NCI-H1092 (cell line): ENCODE results near the gene RNF38.
A peak's percentile ranks its signal among the peaks of the same experiment; 100 is the strongest.
"Not testable (repeated sequence)": the region's sequence is repeated elsewhere in the genome, so short reads cannot be mapped to it uniquely, and the experiment has no call there.

Experiments used
- DNase-seq: peaks from one replicate; lab custom pipeline; 2025; lab: John Stamatoyannopoulos, UW

Gene RNF38

DNA sequence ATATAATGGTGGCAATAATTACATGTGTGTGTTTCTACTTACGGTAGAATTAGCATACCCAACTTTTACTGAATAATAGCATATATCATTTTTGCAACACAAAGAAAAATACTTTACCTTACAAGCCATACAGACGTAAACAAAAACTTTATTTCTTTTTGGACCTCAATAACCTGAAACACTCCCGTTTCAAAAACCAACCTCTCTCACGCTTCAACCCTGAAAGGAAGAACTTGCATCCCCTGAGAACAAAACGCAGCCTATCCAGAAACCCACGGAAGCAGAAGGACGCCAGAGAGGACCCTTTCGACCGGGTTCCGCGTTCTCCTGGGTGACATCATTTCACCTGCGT is at the start of gene RNF38:
Gene RNF38, minus strand, starts transcription at position 290 of the 352 bp plus-strand sequence. Its CDS starts 161 bp downstream, at position 129.
- no peak for DNase-seq

DNA sequence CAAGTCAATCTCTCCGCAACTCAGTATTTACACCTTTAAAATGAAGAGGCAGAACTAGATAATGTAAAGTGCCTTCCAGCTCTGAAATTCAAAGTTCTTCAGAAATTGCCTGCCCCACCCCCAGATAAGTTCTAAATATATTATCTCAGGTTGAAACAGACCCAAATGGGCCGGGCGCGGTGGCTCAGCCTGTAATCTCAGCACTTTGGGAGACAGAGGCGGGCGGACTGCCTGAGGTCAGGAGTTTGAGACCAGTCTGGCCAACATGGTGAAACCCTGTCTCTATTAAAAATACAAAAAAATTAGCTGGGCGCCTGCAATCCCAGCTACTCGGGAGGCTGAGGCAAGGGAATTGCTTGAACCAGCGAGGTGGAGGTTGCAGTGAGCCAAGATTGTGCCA is 48.5 kb upstream of the RNF38 start:
- not testable (repeated sequence) for DNase-seq

DNA sequence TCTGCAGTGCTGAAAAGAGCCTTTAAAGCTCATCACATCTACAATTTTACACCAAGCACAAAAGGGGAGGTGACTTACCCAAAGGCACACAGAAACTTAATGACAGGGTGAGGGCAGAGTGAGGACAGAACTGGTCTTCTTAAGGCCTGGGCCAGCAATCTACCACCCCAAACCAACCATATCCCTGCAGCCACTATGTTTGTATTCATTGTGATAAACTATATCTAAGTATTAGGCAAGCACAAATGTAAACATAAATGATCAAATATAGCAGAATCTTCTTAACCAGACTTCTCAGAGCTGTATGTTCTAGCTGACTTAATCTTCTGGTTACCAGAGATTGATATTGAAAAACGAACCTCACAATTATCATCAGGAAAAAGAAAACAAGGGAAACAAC is 47.9 kb upstream of the RNF38 start:
- no peak for DNase-seq

DNA sequence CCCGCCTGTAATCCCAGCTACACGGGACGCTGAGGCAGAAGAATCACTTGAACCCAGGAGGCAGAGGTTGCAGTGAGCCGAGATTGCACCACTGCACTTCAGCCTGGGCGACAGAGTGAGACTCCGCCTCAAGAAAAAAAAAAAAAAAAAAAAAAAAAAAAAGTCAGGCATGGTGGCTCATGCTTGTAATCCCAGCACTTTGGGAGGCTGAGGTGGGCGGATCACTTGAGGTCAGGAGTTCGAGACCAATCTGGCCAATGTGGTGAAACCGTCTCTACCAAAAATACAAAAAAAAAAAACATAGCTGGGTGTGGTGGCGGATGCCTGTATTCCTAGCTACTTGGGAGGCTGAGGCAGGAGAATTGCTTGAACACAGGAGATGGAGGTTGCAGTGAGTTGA is 46.6 kb upstream of the RNF38 start:
- not testable (repeated sequence) for DNase-seq

DNA sequence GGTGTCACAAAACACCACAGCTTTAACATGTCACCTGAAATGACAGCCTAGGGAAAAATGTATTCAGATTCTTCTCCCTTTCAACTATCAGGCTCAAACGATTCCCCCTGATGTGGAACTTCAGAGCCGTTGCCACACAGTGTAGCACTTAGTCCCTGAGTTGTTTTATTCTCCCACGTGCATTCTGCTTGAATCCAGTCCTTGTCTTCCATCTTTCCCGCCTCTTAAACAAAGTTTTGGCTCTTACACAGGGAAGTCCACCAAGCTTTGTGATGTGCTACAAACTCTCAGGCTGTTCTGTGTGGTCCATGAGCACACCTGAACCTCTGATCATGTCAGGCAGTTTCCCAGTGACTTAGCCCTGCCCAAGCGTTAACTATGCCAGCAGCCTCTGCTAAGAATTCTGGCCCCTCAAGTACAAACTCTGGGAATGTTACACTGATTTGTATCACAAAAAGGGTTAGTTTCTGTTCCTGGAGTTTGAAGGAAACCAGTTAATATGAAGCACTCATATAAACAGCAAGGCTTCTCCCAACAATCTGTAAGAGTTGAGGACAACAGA is 45.8 kb upstream of the RNF38 start:
- DNase-seq = no peak

DNA sequence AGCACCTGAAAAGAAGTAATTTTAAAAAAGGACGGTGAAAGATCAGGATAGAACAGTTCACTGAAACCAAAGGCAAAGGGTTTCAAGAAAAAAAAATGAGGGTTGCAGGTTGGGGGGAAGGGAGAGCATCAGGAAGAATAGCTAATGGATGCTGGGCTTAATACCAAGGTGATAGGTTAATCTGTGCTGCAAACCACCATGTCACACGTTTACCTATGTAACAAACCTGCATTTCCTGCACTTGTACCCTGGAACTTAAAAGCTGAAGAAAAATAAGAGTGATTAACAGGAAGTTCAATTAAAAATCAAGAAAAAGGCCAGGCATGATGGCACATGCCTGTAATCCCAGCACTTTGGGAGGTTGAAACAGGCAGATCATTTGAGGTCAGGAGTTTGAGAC is 44.1 kb upstream of the RNF38 start:
- no peak for DNase-seq

DNA sequence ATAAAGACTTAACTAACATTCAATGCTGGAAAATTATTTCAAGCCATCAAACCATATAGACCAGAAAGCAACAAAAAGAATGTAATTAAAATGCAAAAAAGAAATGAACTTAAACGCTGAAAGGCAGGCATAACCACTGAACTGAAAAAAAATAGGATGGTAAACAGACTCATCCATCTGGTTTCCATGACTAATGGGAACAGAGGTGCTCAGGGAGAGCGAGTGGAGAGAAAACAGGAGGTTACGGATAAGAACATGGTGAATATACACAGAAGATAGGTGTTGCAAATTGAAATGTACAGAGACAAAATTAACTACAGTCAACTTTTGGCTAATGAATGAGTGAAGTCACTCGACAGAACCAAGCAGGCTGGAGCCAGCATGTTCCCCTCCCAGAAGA is 43.5 kb upstream of the RNF38 start:
- DNase-seq = no peak

DNA sequence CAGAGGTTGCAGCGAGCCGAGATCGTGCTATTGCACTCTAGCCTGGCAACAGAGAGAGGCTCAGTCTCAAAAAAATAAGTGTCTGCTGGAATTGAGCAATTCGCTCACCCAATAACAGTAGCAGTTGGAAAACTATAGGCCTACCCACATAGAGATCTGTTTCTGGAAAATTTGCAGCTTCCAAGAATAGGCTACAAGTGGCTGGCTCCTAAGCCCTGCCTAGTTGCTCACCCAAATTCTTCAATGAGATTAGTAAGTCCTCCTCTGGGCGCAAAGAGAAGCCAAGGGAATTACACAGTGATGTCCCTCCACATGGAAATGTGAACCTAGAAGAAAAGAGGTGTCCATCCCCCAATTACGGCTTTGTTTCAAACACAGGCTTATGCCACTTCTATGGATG is 42.6 kb upstream of the RNF38 start:
- no peak for DNase-seq

DNA sequence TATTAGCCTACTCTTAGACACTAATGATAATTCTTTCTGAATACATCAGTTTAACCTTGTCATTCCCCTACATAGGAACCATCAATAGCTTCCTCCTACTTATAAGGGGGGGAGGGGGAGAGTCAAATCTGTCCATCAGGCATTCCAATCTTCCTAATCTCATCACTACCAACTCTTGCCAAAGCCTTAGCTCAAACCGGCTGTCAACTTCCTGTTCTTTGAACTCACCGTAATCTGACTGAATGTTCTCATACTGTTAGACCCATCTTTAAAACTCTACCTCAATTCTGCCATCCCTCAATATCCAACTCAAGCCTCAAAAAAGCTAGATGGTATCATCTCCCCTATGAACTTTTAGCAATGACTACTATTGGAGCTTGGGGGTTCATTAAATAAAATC is 41.9 kb upstream of the RNF38 start:
- no peak for DNase-seq

DNA sequence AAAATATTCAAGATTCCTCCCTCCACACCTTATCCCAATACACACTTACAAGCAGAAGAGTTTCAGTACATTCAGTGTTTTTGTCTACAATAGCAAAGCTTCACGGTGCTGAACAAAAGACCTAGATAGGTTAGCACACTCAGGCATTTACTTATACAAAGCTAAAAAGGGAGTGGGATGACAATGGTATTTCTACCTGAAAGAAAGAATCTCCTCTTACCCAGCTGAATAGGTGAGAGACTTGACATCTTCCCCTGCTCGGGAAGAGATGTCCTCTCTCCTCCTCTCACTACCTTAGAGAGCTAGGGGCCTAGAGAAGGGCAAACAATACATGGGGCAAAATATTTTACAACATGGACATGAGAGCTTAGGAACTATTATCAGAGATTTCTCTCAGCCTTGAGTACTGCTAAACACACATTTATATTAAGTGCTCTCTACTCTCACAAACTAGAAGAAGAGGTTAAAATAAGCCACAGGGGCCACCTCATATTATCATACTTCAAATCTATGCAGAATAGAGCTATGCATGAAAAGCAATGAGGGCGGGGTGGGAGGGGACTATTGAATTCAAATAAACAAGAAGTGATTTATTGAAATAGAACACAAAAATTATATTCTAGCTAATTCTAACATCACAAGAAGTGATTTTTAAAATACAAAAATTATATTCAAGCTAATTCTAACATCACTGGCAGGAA is 38.6 kb upstream of the RNF38 start:
- DNase-seq = no peak

DNA sequence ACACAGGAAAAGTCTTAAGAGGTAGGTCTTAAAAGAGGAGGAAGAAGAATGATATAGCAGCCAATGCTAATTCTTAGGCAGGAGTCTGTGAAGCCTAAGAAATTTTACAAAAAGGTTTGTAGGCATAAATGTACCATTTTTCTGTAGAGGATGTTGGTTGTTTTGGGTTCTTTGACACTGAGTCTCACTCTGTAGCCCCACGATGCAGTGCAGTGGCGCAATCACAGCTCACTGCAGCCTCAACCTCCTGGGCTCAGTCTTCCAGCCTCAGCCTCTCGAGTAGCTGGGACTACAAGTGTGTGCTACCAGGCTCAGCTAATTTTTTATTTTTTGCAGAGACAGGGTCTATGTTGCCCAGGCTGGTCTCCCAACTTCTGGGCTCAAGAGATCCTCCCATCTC is 37.7 kb upstream of the RNF38 start:
- no peak for DNase-seq

DNA sequence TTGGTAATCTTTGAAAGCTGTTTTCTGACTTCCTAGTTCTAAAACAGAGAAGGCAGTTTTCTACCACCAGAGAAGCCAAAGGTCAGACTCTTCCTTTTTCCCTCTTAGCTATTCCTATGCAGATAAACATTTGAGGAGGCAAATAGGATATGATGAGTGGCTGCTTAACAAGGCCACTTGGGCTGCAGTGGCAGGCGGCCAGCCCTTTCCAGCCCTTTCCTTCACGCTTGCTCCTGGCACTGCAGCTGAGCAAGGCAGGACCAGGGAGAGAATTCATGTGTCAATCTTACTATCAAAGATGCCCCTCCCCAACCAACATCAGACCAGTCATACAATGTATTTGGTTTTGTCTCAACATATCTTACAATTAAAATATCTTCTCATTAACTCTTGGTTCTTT is 36.8 kb upstream of the RNF38 start:
- DNase-seq = peak; percentile 67

DNA sequence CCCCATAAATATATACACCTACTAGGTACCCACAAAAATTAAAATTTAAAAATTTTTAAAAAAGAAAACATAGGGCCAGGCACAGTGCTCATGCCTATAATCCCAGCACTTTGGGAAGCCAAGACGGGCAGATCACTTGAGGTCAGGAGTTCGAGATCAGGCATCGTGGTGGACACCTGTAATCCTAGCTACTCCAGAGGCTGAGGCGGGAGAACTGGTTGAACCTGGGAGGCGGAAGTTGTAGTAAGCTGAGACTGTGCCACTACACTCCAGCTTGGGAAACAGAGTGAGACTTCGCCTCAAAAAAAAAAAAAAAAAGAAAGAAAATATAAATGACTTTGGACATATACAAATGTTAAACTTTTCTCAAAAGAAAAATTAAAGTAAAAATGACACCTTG is 33.3 kb upstream of the RNF38 start:
- DNase-seq = no peak

DNA sequence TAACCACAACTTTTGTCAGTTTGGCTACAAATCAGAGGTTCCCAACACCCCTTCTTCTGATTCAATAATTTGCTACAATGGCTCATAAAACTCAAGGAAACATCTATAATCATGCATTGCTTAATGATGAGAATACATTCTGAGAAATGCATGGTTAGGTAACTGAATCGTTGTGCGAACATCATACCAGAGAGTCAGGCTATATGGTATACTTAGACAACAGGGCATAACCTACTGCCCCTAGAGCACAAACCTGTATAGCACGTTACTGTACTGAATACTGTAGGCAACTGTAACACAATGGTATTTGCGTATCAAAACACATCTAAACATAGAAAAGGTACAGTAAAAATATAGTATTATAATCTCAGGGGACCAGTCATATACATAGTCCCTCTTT is 31.0 kb upstream of the RNF38 start:
- DNase-seq = no peak

DNA sequence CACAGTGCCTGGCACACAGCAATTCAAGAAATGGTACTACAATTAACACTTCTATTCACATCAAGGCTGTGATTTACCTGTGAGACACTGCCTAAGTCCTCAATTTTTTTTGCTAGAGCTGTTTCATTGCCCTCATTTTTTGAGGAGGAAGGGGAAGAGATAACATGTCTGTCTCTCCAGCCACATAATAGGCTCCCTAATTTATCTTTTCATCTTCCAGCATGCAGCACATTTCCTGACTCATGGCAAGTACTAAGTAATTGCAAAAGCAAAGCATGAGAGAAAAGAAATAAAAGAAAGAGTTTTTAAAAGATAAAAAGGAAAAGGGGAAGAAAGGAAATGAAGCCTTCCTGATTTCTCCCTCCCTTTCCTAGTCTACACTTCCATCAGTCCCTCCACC is 26.9 kb upstream of the RNF38 start:
- DNase-seq = no peak

DNA sequence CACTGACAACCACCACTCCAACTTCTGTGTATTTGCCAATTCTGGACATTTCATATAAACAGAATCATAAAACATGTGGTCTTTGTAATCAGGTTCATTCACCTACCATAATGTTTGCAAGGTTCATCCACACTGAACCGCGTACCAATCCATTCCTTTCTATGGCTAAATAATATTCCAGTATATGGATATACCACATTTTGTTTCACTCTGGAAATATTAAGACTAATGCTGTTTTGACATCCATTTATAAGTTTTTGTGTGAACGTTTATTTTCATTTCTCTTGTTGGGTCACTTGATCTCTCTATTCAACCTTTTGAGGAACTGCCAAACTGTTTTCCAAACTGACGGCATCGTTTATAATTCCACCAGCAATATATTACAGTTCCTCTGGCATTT is 26.3 kb upstream of the RNF38 start:
- DNase-seq = no peak

DNA sequence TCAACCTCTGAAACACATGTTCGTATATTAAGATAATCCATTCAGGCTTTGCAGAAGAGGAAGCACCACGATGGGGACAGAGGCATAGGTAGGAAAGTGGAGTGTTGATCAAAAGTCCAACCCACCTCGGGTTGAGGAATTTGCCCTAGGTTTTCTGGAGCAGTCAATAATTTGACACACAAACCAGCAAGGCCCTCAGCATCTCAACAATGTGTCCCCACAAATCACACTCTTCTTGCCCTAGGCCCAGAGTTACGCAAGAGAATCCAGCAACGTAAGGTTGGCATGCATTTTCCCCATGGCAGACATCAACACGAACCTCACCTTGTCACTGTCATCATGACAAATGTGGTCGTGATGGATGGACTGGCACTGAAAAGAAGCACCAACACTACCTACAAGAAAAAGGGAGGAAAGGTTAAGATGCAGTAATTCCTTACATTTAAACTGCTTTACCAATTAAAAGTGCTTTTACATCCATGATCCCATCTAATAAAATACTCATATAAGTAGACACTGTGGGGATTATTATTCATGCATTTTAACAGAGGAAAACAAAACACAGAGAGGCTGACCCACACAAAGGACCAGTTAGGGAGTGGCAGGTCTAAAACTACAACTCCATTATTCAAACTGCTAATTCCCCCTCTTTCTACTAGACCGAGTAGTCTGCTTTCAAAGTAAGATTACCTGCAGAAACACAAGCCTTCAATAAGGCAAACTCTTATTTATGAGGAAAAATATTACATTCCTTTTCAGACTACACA is 24.4 kb upstream of the RNF38 start:
- DNase-seq = no peak

DNA sequence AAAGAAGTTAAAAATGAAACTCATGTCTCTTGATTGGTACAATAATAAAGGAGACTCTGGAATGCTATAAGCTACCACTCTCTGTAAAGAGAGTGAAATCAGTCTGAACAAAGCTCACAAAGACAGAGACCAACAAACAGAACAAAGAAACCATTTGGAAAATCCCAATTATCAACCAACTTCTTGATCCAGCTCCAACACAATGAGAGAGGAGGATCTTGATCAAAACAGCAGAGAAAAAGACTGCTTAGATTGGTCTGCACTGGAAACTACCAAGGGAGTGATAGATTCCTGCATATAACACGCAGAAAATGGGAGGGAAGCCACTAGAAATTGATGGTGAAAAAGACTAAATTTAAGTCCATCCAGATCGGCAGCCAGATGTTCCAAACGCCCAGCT is 23.1 kb upstream of the RNF38 start:
- no peak for DNase-seq

DNA sequence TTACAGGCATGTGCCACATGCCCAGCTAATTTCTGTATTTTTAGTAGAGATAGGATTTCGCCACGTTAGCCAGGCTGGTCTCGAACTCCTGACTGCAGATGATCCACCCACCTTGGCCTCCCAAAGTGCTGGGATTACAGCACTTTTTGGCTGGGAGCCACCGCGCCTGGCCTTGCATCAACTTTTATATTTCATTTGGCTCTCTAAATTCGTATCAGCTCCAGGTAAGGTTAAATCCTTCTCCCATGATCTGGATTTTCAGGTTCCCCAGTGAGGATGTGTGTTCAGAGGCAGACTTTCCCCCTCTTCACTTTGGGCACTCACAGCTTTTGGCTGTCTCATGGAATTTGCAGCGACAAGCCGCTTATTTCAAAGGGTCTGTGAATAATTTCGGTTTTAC is 16.8 kb upstream of the RNF38 start:
- no peak for DNase-seq

DNA sequence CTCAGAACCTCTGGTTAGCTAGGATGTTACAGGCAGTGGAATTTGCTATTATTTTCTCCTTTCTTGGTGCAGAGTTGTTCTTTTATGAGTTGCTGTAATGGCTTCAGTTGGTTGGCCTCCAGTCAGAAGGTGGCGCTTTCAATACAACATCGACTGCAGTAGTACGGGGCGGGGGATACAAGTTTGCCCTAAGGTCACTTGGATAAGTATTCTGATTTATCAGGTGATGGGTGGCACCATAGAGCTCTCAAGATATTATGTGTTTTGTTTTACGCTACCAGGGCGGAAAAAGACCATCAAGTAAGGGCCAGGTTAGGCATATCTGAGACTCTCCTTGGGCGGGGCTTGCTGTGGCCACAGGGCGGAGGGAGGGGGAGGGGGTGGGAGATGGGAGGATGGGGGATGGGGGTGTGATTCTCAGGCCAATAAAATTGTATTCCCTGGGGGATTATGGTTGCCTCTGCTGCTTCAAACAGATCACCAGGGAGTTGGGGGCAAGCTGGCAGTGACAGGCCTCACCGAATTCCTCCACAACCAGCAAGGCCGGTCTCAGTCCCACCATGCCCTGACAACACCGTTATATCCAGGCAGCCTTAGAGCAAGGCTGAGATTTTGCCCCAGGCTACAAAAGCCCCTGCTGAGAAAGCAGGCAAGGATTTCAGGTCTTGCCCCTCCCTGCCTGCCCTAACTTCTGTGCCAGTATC is 15.9 kb upstream of the RNF38 start:
- no peak for DNase-seq

DNA sequence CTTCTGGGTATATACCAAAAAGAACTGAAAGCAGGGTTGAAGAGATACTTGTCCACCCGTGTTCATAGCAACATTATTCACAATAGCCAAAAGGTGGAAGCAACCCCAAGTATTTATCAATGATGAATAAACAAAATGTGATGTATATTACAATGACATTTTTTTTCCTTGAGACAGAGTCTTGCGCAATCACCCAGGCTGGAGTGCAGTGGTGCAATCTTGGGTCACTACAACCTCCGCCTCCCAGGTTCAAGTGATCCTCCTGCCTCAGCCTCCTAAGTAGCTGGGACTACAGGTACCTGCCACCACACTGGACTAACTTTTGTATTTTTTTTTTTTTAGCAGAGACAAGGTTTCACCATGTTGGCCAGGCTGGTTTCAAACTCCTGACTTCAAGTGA is 11.3 kb upstream of the RNF38 start:
- DNase-seq = not testable (repeated sequence)

DNA sequence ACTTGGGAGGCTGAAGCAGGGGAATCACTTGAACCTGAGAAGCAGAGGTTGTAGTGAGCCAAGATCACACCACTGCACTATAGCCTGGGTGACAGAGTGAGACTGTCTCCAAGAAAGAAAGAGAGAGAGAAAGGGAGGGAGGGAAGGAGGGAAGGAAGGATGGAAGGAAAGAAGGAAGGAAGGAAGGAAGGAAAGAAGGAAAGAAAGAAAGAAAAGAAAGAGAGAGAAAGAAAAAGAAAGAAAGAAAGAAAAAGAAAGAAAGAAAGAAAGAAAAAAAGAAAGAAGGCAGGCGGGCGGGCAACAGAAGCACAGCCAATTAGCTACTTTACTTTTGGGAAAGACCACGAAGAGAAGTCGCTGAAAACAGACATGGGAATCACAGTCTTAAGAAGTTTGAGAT is 9.0 kb upstream of the RNF38 start:
- not testable (repeated sequence) for DNase-seq
